Keratinocyte (primary cell): ENCODE results near the gene PLA1A. TPM values are rescaled to one million over a fixed set of nuclear protein-coding genes. Genes with fewer than 3 reads are reported as not detected.

ENCODE experiments used
- DNase-seq: peaks from one replicate; pipeline ENCODE4 v3.0.0-alpha.2; 2011; ENCODE audit warnings: low read depth, missing footprints, low spot score
- FAIRE-seq: peaks from 2 replicates; lab custom pipeline; 2011; peaks lifted over from hg19 to GRCh38; lab: Jason Lieb, UNC
- H2AFZ ChIP-seq: 2 replicates; pipeline ENCODE4 v1.6.0; 2012; ENCODE audit warnings: low read length, control low read depth, inconsistent platforms; ENCODE audit not compliant: control insufficient read depth
- H3K27ac ChIP-seq: 2 replicates; pipeline ENCODE4 v1.5.1; 2011; ENCODE audit warnings: low read length; ENCODE audit not compliant: control insufficient read depth, insufficient read depth
- H3K27me3 ChIP-seq: 3 replicates; pipeline ENCODE4 v1.6.0; 2011; ENCODE audit warnings: low read length; ENCODE audit not compliant: control insufficient read depth, insufficient read depth; ENCODE audit errors: extremely low read depth
- H3K36me3 ChIP-seq, 2 experiments: 2 replicates in 1 of 2; 3 replicates in 1 of 2; pipeline ENCODE4 v1.5.1; 2011; ENCODE audit warnings: low read length in 2 of 2, mild to moderate bottlenecking in 1 of 2; ENCODE audit not compliant: control insufficient read depth in 2 of 2, insufficient read depth in 2 of 2; ENCODE audit errors: extremely low read depth in 1 of 2
- H3K4me1 ChIP-seq: 3 replicates; pipeline ENCODE4 v1.5.1; 2011; ENCODE audit warnings: low read length; ENCODE audit not compliant: control insufficient read depth, insufficient read depth; ENCODE audit errors: extremely low read depth
- H3K4me2 ChIP-seq: 3 replicates; pipeline ENCODE4 v1.6.0; 2011; ENCODE audit warnings: low read depth, low read length; ENCODE audit not compliant: control insufficient read depth, insufficient read depth; ENCODE audit errors: extremely low read depth
- H3K4me3 ChIP-seq, 3 experiments: fragments of 200-600 bp in 1 of 3; sonication (generic) in 1 of 3; 2 replicates in 2 of 3; 3 replicates in 1 of 3; pipeline ENCODE4 v1.5.1; 2011 to 2016; ENCODE audit warnings: low read length in 3 of 3, mild to moderate bottlenecking in 3 of 3, control low read depth in 2 of 3, inconsistent platforms in 1 of 3, low read depth in 1 of 3, mixed read lengths in 1 of 3, mixed run types in 1 of 3, moderate library complexity in 1 of 3; ENCODE audit not compliant: control insufficient read depth in 2 of 3, insufficient read depth in 2 of 3; ENCODE audit errors: extremely low read depth in 1 of 3
- H3K79me2 ChIP-seq: 2 replicates; pipeline ENCODE4 v1.6.0; 2012; ENCODE audit warnings: low read length; ENCODE audit not compliant: control insufficient read depth, insufficient read depth
- H3K9ac ChIP-seq: 3 replicates; pipeline ENCODE4 v1.6.0; 2011; ENCODE audit warnings: low read length; ENCODE audit not compliant: control insufficient read depth, insufficient read depth; ENCODE audit errors: extremely low read depth
- H3K9me1 ChIP-seq: 3 replicates; pipeline ENCODE4 v1.6.0; 2011; ENCODE audit warnings: low read length; ENCODE audit not compliant: control insufficient read depth, insufficient read depth; ENCODE audit errors: extremely low read depth
- H3K9me3 ChIP-seq: 2 replicates; pipeline ENCODE4 v1.5.1; 2012; ENCODE audit warnings: low read depth, low read length; ENCODE audit not compliant: control insufficient read depth
- H4K20me1 ChIP-seq: 3 replicates; pipeline ENCODE4 v1.6.0; 2011; ENCODE audit warnings: low read length; ENCODE audit not compliant: control insufficient read depth, insufficient read depth; ENCODE audit errors: extremely low read depth
- EZH2 ChIP-seq: IDR thresholded peaks from one replicate; pipeline ENCODE4 v1.6.1; 2012; ENCODE audit warnings: inconsistent platforms, mild to moderate bottlenecking, low read length, moderate library complexity
- dilution Hi-C: fragments of 300-500 bp; cut with MboI; formaldehyde crosslinking; loops from one replicate; pipeline ENCODE4 v1.7.0; 2020; ENCODE audit warnings: low sequenced_read_pairs; ENCODE audit not compliant: extremely low pct_ligation_motif_present
- polyA plus RNA-seq, 5 experiments: library from polyadenylated mRNA; depleted of rRNA in 3 of 5; stranded (reverse) in 3 of 5; stranded (forward) in 1 of 5; unstranded in 1 of 5; fragments of >200 nt; gene quantifications; 1 replicate in 1 of 5; 2 replicates in 3 of 5; 3 replicates in 1 of 5; pipeline versions ENCODE4 v1.2.1 to v1.2.3, GENCODE V29; 2011 to 2012; ENCODE audit warnings: missing spikeins in 2 of 5, low read depth in 1 of 5, low replicate concordance in 1 of 5
- TF ChIP-seq, protein P1 (sequence below), 3 experiments: IDR thresholded peaks in 1 of 3; conservative IDR thresholded peaks in 1 of 3; optimal IDR thresholded peaks in 1 of 3; 2 replicates in 2 of 3; 3 replicates in 1 of 3; pipeline versions ENCODE3 to v1.5.1; 2011; ENCODE audit warnings: low read length in 3 of 3, mild to moderate bottlenecking in 3 of 3, moderate library complexity in 2 of 3, control low read depth in 1 of 3, inconsistent platforms in 1 of 3; ENCODE audit not compliant: insufficient read depth in 2 of 3; ENCODE audit errors: extremely low read depth in 1 of 3

Gene PLA1A
- polyA plus RNA-seq, 1 donor (not counting 4 experiments of a cell fraction or from before 2014, with no cell fraction given), result not detected

DNA sequence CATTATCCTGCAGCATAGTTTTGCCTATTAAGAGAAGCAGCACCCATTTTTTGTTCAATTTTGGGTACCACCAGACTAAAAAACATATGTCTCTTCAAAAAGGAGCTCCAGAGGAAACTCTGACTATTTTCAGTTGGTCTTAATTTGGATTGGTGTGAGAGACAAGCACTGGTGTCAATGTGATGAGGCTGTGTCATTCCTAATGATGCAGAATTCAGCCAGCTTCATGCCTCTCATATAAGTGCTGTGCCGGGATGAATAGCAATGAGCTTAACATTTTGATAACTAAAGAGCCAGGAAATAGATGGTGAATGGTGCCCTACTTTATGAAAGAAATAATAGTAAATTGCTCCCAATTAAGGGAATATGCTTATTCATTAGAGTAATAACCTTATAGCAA lies 46.8 kb downstream of the PLA1A start:
- no peak for DNase-seq

DNA sequence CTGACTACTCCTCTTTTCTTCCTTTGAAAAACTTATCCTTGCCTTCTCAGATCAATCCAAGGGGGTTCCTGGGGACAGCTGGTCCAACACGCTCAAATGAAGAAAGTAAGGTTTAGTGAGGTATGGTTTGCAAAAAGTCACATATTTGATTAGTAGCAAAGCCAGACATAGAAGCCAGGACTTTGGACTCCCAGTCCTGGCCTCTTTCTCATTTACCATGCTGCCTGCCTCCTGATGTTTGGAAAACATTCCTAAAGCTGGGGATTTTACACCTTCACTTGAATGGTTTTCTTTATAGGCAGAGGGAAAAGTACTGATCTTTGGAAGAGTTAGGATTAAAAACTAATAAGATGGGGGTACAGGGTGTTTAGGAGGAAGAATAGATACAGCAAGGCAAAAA lies 48.1 kb downstream of the PLA1A start:
- TF ChIP-seq EZH2, result no peak
- TF ChIP-seq, protein P1, sequence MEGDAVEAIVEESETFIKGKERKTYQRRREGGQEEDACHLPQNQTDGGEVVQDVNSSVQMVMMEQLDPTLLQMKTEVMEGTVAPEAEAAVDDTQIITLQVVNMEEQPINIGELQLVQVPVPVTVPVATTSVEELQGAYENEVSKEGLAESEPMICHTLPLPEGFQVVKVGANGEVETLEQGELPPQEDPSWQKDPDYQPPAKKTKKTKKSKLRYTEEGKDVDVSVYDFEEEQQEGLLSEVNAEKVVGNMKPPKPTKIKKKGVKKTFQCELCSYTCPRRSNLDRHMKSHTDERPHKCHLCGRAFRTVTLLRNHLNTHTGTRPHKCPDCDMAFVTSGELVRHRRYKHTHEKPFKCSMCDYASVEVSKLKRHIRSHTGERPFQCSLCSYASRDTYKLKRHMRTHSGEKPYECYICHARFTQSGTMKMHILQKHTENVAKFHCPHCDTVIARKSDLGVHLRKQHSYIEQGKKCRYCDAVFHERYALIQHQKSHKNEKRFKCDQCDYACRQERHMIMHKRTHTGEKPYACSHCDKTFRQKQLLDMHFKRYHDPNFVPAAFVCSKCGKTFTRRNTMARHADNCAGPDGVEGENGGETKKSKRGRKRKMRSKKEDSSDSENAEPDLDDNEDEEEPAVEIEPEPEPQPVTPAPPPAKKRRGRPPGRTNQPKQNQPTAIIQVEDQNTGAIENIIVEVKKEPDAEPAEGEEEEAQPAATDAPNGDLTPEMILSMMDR (optimal IDR thresholded peaks at IDR 0.05 in 1 of 3, IDR thresholded peaks at IDR 0.05 in 1 of 3, conservative IDR thresholded peaks at IDR 0.05 in 1 of 3; ENCODE audit: extremely low read depth in 1 of 3, insufficient read depth in 2 of 3, low read length in 3 of 3), result no peak
- Histone ChIP-seq H3K9me1 (no peaks in the 10 kb centered on the region), H2AFZ (no peak overlapping the region), H3K4me3 (no peak overlapping the region), H3K36me3 (no peaks in the 10 kb centered on the region), H3K9ac (no peak overlapping the region), H3K27ac (no peak overlapping the region), H4K20me1 (no peaks in the 10 kb centered on the region), H3K79me2 (no peaks in the 10 kb centered on the region), H3K4me1 (peaks cover 9% of the 10 kb centered on the region), H3K4me2 (no peak overlapping the region), H3K9me3 (no peaks in the 10 kb centered on the region), H3K27me3 (no peaks in the 10 kb centered on the region)
- DNase-seq, result no peak
- no peak for FAIRE-seq
- dilution Hi-C loops, result no loop called here

More for the DNA sequence above, 46.8 kb downstream of the PLA1A start:
- H3K27me3 ChIP-seq, result no peaks in the 10 kb centered on the region
- no peaks in the 10 kb centered on the region for H3K9me3 ChIP-seq
- H3K36me3 ChIP-seq, result no peaks in the 10 kb centered on the region
- no peak for FAIRE-seq
- no peak overlapping the region for H3K4me2 ChIP-seq
- peaks cover 9% of the 10 kb centered on the region for H3K4me1 ChIP-seq
- TF ChIP-seq EZH2, result no peak
- TF ChIP-seq, protein P1 (optimal IDR thresholded peaks at IDR 0.05 in 1 of 3, IDR thresholded peaks at IDR 0.05 in 1 of 3, conservative IDR thresholded peaks at IDR 0.05 in 1 of 3; ENCODE audit: extremely low read depth in 1 of 3, insufficient read depth in 2 of 3, low read length in 3 of 3), result no peak
- dilution Hi-C loops, result no loop called here
- no peaks in the 10 kb centered on the region for H3K9me1 ChIP-seq
- no peaks in the 10 kb centered on the region for H4K20me1 ChIP-seq
- H3K27ac ChIP-seq, result no peak overlapping the region
- H2AFZ ChIP-seq, result no peak overlapping the region
- H3K79me2 ChIP-seq, result no peaks in the 10 kb centered on the region
- H3K4me3 ChIP-seq, result no peak overlapping the region
- H3K9ac ChIP-seq, result no peak overlapping the region
